HEK293 (cell line): ENCODE results near the gene TRH.

ENCODE experiments used
- BCL11B ChIP-seq: fragments of 450-650 bp; formaldehyde crosslinking; IDR thresholded peaks from 2 replicates; pipeline ENCODE4 v1.5.1; 2016; ENCODE audit warnings: low read depth, missing biosample characterization, missing genetic modification characterization
- YY1 ChIP-seq: fragments of 450-650 bp; formaldehyde crosslinking; IDR thresholded peaks from 2 replicates; pipeline ENCODE4 v1.5.1; 2018; ENCODE audit warnings: missing biosample characterization, missing genetic modification characterization
- ZNF10 ChIP-seq: fragments of 450-650 bp; formaldehyde crosslinking; IDR thresholded peaks from 2 replicates; pipeline ENCODE4 v1.5.1; 2017; ENCODE audit warnings: missing biosample characterization, missing genetic modification characterization
- ZNF132 ChIP-seq: fragments of 450-650 bp; formaldehyde crosslinking; IDR thresholded peaks from 2 replicates; pipeline ENCODE4 v1.5.1; 2017; ENCODE audit warnings: missing biosample characterization, missing genetic modification characterization, borderline replicate concordance
- ZNF24 ChIP-seq: fragments of 450-650 bp; formaldehyde crosslinking; IDR thresholded peaks from 2 replicates; pipeline ENCODE4 v1.5.1; 2016; ENCODE audit warnings: missing biosample characterization, missing genetic modification characterization
- ZNF341 ChIP-seq: fragments of 450-650 bp; formaldehyde crosslinking; IDR thresholded peaks from 2 replicates; pipeline ENCODE4; 2016; ENCODE audit warnings: low read depth, missing biosample characterization, missing genetic modification characterization
- ZNF433 ChIP-seq: fragments of 450-650 bp; formaldehyde crosslinking; IDR thresholded peaks from 2 replicates; pipeline ENCODE4 v1.5.1; 2016; ENCODE audit warnings: missing biosample characterization, missing genetic modification characterization, low read depth
- ZNF768 ChIP-seq: fragments of 450-650 bp; formaldehyde crosslinking; IDR thresholded peaks from 2 replicates; pipeline ENCODE4 v1.5.1; 2018; ENCODE audit warnings: missing biosample characterization, mild to moderate bottlenecking, missing genetic modification characterization
- ZSCAN30 ChIP-seq: fragments of 450-650 bp; IDR thresholded peaks from 2 replicates; pipeline ENCODE4 v1.5.1; 2018; ENCODE audit warnings: missing biosample characterization, mild to moderate bottlenecking, missing genetic modification characterization, moderate library complexity
- TF ChIP-seq, protein P1 (sequence below): fragments of 450-650 bp; formaldehyde crosslinking; IDR thresholded peaks from 2 replicates; pipeline ENCODE4 v1.5.1; 2016; ENCODE audit warnings: missing biosample characterization, missing genetic modification characterization
- TF ChIP-seq, protein P2 (sequence below): fragments of 450-650 bp; formaldehyde crosslinking; IDR thresholded peaks from 2 replicates; pipeline ENCODE4 v1.5.1; 2016; ENCODE audit warnings: missing biosample characterization, missing genetic modification characterization
- TF ChIP-seq, protein P3 (sequence below): fragments of 450-650 bp; formaldehyde crosslinking; IDR thresholded peaks from 2 replicates; pipeline ENCODE4 v1.5.1; 2016; ENCODE audit warnings: missing biosample characterization, missing genetic modification characterization
- TF ChIP-seq, protein P4 (sequence below): fragments of 450-650 bp; formaldehyde crosslinking; IDR thresholded peaks from 2 replicates; pipeline ENCODE4 v1.5.1; 2017; ENCODE audit warnings: missing biosample characterization, missing genetic modification characterization

DNA sequence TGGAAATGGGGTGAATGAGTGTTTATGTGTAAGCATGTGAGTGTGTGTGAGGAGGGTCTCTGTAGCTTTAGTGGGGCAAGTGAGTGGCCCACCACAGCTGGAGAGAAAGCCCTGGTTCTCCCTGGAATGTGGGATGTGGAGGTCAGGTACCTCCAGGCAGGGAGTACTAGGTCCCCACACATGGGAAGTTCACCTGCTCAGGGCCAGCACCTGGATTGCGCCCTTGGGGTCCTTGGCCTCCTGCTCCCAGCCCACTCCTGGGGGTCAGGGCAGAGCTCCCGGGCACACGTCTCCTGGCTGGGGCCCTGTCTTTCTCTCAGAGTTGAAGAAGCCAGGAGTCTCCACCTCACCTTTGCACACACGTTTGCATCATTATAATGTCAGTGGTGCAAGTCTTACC lies 41.0 kb upstream of the TRH start:
- TF ChIP-seq, protein P1, sequence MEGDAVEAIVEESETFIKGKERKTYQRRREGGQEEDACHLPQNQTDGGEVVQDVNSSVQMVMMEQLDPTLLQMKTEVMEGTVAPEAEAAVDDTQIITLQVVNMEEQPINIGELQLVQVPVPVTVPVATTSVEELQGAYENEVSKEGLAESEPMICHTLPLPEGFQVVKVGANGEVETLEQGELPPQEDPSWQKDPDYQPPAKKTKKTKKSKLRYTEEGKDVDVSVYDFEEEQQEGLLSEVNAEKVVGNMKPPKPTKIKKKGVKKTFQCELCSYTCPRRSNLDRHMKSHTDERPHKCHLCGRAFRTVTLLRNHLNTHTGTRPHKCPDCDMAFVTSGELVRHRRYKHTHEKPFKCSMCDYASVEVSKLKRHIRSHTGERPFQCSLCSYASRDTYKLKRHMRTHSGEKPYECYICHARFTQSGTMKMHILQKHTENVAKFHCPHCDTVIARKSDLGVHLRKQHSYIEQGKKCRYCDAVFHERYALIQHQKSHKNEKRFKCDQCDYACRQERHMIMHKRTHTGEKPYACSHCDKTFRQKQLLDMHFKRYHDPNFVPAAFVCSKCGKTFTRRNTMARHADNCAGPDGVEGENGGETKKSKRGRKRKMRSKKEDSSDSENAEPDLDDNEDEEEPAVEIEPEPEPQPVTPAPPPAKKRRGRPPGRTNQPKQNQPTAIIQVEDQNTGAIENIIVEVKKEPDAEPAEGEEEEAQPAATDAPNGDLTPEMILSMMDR (tag by site-specific recombination): no peak
- TF ChIP-seq ZNF341 (no peak), ZSCAN30 (tag by site-specific recombination) (no peak), ZNF433 (tag by site-specific recombination) (no peak), ZNF132 (no peak), ZNF24 (tag by site-specific recombination) (no peak), ZNF10 (tag by site-specific recombination) (no peak), ZNF768 (tag by site-specific recombination) (no peak), YY1 (tag by site-specific recombination) (no peak), BCL11B (no peak)
- TF ChIP-seq, protein P2, sequence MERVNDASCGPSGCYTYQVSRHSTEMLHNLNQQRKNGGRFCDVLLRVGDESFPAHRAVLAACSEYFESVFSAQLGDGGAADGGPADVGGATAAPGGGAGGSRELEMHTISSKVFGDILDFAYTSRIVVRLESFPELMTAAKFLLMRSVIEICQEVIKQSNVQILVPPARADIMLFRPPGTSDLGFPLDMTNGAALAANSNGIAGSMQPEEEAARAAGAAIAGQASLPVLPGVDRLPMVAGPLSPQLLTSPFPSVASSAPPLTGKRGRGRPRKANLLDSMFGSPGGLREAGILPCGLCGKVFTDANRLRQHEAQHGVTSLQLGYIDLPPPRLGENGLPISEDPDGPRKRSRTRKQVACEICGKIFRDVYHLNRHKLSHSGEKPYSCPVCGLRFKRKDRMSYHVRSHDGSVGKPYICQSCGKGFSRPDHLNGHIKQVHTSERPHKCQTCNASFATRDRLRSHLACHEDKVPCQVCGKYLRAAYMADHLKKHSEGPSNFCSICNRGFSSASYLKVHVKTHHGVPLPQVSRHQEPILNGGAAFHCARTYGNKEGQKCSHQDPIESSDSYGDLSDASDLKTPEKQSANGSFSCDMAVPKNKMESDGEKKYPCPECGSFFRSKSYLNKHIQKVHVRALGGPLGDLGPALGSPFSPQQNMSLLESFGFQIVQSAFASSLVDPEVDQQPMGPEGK (tag by site-specific recombination): no peak
- TF ChIP-seq, protein P3, sequence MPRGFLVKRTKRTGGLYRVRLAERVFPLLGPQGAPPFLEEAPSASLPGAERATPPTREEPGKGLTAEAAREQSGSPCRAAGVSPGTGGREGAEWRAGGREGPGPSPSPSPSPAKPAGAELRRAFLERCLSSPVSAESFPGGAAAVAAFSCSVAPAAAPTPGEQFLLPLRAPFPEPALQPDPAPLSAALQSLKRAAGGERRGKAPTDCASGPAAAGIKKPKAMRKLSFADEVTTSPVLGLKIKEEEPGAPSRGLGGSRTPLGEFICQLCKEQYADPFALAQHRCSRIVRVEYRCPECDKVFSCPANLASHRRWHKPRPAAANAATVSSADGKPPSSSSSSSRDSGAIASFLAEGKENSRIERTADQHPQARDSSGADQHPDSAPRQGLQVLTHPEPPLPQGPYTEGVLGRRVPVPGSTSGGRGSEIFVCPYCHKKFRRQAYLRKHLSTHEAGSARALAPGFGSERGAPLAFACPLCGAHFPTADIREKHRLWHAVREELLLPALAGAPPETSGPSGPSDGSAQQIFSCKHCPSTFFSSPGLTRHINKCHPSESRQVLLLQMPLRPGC (tag by site-specific recombination): no peak
- TF ChIP-seq, protein P4, sequence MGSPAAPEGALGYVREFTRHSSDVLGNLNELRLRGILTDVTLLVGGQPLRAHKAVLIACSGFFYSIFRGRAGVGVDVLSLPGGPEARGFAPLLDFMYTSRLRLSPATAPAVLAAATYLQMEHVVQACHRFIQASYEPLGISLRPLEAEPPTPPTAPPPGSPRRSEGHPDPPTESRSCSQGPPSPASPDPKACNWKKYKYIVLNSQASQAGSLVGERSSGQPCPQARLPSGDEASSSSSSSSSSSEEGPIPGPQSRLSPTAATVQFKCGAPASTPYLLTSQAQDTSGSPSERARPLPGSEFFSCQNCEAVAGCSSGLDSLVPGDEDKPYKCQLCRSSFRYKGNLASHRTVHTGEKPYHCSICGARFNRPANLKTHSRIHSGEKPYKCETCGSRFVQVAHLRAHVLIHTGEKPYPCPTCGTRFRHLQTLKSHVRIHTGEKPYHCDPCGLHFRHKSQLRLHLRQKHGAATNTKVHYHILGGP (tag by site-specific recombination): no peak
